Measurements from ENCODE around the gene ZNF792. TPM values are rescaled to one million over a fixed set of nuclear protein-coding genes. Genes with fewer than 3 reads are reported as not detected.
"Not testable (repeated sequence)": the region's sequence is repeated elsewhere in the genome, so short reads cannot be mapped to it uniquely, and the experiment has no call there.

Gene ZNF792
- total RNA-seq: 12.4 and 14.0 TPM in 2 replicates

- intact Hi-C loops (cut with micrococcal nuclease): loop anchor here (1.0 to 5.0 kb wide), 4 partner anchors 178 to 286 kb away; partner anchors contain the start of genes SCGB2B2, ZNF181, ZNF302 and ZNF599
Observed at GRCh38 chr19:34963573-34964406, at the start of gene ZNF792. TSS of gene ZNF792 (minus strand) at chr19:34964229. CDS start at chr19:34963662, 567 bp downstream.

GRCh38 chr19:35013041-35013819, 49.2 kb upstream of the ZNF792 start:
- intact Hi-C loops (cut with micrococcal nuclease): loop anchor here (1.0 to 5.0 kb wide), 3 partner anchors 40 to 376 kb away; partner anchors contain the start of genes SCGB2B2 and ZNF302

- intact Hi-C loops (cut with micrococcal nuclease): loop anchor here (5.0 kb wide), 2 partner anchors 335 to 375 kb away; partner anchors contain the start of genes SCGB2B2 and ZNF302
Observed at GRCh38 chr19:35011737-35012682, 48.0 kb upstream of the ZNF792 start.

- intact Hi-C loops (cut with micrococcal nuclease): loop anchor here (5.0 kb wide), 2 partner anchors 334 to 374 kb away; partner anchors contain the start of genes SCGB2B2 and ZNF302
Observed at GRCh38 chr19:35011091-35011689, 47.2 kb upstream of the ZNF792 start.

- intact Hi-C loops (cut with micrococcal nuclease): loop anchor here (5.0 kb wide), 2 partner anchors 332 to 372 kb away; partner anchors contain the start of genes SCGB2B2 and ZNF302
Observed at GRCh38 chr19:35009424-35010415, 45.7 kb upstream of the ZNF792 start.

- intact Hi-C loops (cut with micrococcal nuclease): no loop called here
Observed at GRCh38 chr19:35008891-35009341, 44.9 kb upstream of the ZNF792 start.

- intact Hi-C loops (cut with micrococcal nuclease): not testable (repeated sequence)
Observed at GRCh38 chr19:35007427-35007826, 43.4 kb upstream of the ZNF792 start.

GRCh38 chr19:35006999-35007365, 43.0 kb upstream of the ZNF792 start:
- intact Hi-C loops (cut with micrococcal nuclease): no loop called here

- intact Hi-C loops (cut with micrococcal nuclease): no loop called here
Observed at GRCh38 chr19:35006342-35006998, 42.4 kb upstream of the ZNF792 start.

GRCh38 chr19:35006007-35006341, 41.9 kb upstream of the ZNF792 start:
- intact Hi-C loops (cut with micrococcal nuclease): not testable (repeated sequence)

- intact Hi-C loops (cut with micrococcal nuclease): no loop called here
Observed at GRCh38 chr19:35005256-35005977, 41.4 kb upstream of the ZNF792 start.

GRCh38 chr19:35004517-35005255, 40.7 kb upstream of the ZNF792 start:
- intact Hi-C loops (cut with micrococcal nuclease): loop anchor here (5.0 kb wide), 1 partner anchor 142 kb away; no protein-coding TSS in a partner anchor

GRCh38 chr19:35002037-35002535, 38.1 kb upstream of the ZNF792 start:
- intact Hi-C loops (cut with micrococcal nuclease): loop anchor here (5.0 kb wide), 1 partner anchor 140 kb away; no protein-coding TSS in a partner anchor

- intact Hi-C loops (cut with micrococcal nuclease): loop anchor here (1.0 to 5.0 kb wide), 6 partner anchors 16 to 268 kb away; partner anchors contain the start of gene ZNF599
Observed at GRCh38 chr19:35000647-35001501, 36.8 kb upstream of the ZNF792 start.

GRCh38 chr19:35000338-35000646, 36.3 kb upstream of the ZNF792 start:
- intact Hi-C loops (cut with micrococcal nuclease): loop anchor here (1.0 to 5.0 kb wide), 5 partner anchors 15 to 267 kb away; partner anchors contain the start of gene ZNF599
